HepG2 (cell line): ENCODE results near the gene MSI2.

ENCODE experiments used
- CTCF ChIP-seq: sonication (generic); formaldehyde crosslinking; IDR thresholded peaks from 2 replicates; pipeline ENCODE4 v1.5.0; 2020; ENCODE audit warnings: mild to moderate bottlenecking, missing genetic modification reagents, moderate library complexity
- GMEB1 ChIP-seq: sonication (generic); formaldehyde crosslinking; IDR thresholded peaks from 2 replicates; pipeline ENCODE4 v1.5.1; 2020; ENCODE audit warnings: missing genetic modification reagents, mild to moderate bottlenecking, borderline replicate concordance
- MAX ChIP-seq: IDR thresholded peaks from 2 replicates; pipeline ENCODE4 v1.6.1; 2012; ENCODE audit warnings: inconsistent platforms
- MTA3 ChIP-seq: sonication (generic); formaldehyde crosslinking; IDR thresholded peaks from 2 replicates; pipeline ENCODE4 v1.4.0; 2020; ENCODE audit warnings: missing genetic modification reagents
- POLR2A ChIP-seq, 2 experiments: IDR thresholded peaks; 2 replicates each; pipeline ENCODE4 v1.6.1; 2011; ENCODE audit warnings: low read depth in 2 of 2, low read length in 2 of 2, mild to moderate bottlenecking in 1 of 2, moderate library complexity in 1 of 2; ENCODE audit not compliant: insufficient read depth in 1 of 2
- TCF7L2 ChIP-seq: IDR thresholded peaks from 2 replicates; pipeline ENCODE4 v1.6.1; 2011; ENCODE audit warnings: mild to moderate bottlenecking, low read depth, low read length, moderate library complexity
- ZNF589 ChIP-seq: sonication (generic); formaldehyde crosslinking; conservative IDR thresholded peaks from 2 replicates; pipeline ENCODE4 v1.8.0; 2022; ENCODE audit warnings: mild to moderate bottlenecking, moderate library complexity, missing genetic modification reagents

GRCh38 chr17:57210972-57211411, 45.3 kb upstream of the MSI2 start:
- TF ChIP-seq GMEB1 (CRISPR knock-in tag) = no peak
- TF ChIP-seq MAX = no peak
- no peak for TF ChIP-seq POLR2A (IDR thresholded peaks at IDR 0.05; ENCODE audit: insufficient read depth in 1 of 2, low read depth in 2 of 2, low read length in 2 of 2)
- TF ChIP-seq TCF7L2 = no peak
- TF ChIP-seq CTCF = no peak
- TF ChIP-seq ZNF589 (CRISPR knock-in tag) = no peak
- TF ChIP-seq MTA3 (CRISPR knock-in tag) = no peak
